Adipocyte (in vitro differentiated cells): ENCODE measurements around the gene KIAA1191.
A peak's percentile ranks its signal among the peaks of the same experiment; 100 is the strongest.

Experiments
- DNase-seq: peaks from one replicate; pipeline ENCODE4 v3.0.0-alpha.2; 2015; ENCODE audit warnings: low read depth
- H3K27me3 ChIP-seq: replicated peaks from 2 replicates; pipeline ENCODE4 v1.7.0; 2013; ENCODE audit warnings: mild to moderate bottlenecking, low read length, moderate library complexity; ENCODE audit not compliant: control insufficient read depth, insufficient read depth
- H3K36me3 ChIP-seq: 2 replicates; pipeline ENCODE4 v1.7.0; 2013; ENCODE audit warnings: low read length, mild to moderate bottlenecking, moderate library complexity; ENCODE audit not compliant: control insufficient read depth, insufficient read depth, severe bottlenecking
- H3K4me1 ChIP-seq: 2 replicates; pipeline ENCODE4 v1.7.0; 2013; ENCODE audit warnings: mild to moderate bottlenecking, low read length, moderate library complexity; ENCODE audit not compliant: control insufficient read depth, insufficient read depth
- H3K4me3 ChIP-seq: 2 replicates; pipeline ENCODE4 v1.7.0; 2013; ENCODE audit warnings: mild to moderate bottlenecking, low read length, moderate library complexity
- H3K9ac ChIP-seq: 2 replicates; pipeline ENCODE4 v1.7.0; 2013; ENCODE audit warnings: mild to moderate bottlenecking, low read length, moderate library complexity
- H3K9me3 ChIP-seq: 2 replicates; pipeline ENCODE4 v1.7.0; 2013; ENCODE audit warnings: mild to moderate bottlenecking, low read length, moderate library complexity; ENCODE audit not compliant: control insufficient read depth

The KIAA1191 gene

DNA sequence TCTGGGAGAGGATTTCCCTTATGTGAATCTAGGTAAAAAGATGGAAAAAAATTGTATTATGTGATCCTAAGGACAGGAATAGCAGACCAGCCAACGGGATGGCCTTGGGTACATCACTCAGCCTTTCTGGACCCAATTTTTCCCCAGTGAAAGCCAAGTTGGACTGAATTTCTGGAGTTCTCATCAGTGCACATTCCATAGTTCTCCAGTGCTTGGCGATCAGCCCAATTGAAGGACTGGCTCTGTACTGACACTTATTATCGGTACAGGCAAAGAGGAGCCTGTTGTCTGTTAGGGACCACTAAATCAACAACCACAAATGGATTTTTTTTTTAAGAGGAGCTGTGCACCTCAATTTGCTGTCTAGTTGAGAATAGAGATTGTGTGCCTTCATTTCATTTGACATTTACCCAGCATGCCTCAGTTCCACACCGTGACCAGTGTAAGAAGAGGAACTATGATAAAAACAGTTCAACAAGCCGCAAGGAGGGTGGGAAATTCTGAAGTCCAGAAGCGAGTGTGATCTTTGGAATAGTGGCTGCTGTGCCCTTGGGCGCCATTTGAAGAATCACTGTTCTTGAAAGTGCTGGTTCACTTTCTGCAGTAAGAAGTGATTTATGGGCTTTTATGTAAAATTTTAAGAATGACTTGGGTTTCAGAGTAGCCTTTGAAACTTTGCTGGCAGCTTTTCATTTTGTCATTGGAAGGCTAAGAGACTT lies 11.7 kb upstream of the KIAA1191 start:
- Histone ChIP-seq H3K9ac (no peak overlapping the region), H3K4me1 (peaks cover 13% of the 10 kb centered on the region), H3K36me3 (peaks cover 4% of the 10 kb centered on the region), H3K27me3 (no peaks in the 10 kb centered on the region), H3K4me3 (peak overlapping the region; percentile 10), H3K9me3 (no peaks in the 10 kb centered on the region)
- DNase-seq = no peak

DNA sequence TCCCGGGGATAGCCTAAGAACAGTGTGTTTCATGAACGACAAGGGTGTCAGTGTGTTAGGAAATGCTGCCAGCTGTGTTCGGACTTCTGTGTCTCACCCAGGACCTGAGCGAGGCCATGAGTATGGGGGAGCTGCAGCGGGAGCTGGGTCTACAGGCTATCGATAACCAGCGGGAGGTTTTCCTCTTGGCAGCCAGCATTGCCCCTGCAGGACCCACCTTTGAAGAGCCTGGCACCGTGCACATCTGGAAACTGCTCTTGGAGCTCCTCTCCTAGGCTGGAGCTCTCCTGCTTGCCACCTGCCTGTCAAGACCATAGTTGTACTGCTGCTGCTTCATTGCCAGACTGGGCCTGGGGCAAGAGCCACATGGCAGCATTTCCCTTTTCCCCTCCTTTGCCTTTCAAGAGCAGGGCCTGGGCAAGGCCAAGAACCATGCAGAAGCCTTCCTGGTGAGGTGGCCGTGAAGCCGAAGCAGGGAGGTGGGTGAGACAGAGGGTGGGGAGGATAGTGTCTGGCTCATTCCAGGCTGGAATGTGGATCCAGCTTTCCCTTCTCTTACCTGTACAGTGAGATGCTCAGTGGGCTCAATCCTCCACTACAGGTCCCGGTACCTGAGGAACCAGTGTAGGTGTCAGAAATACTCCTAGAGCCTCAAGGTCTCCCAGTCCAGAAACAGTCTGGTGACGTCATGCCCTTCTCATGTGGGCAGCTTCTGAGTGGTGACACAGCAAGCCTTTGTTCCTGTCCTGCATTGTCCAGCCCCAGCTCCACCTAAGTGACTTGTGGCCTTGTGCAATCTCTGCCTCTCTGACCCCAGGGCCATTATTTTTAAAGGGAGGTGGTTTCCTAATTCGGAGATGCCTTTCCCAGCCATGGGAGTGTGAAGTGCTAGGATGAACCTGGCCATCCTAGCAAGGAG lies 10.3 kb upstream of the KIAA1191 start:
- H3K27me3 ChIP-seq = no peaks in the 10 kb centered on the region
- H3K9ac ChIP-seq = no peak overlapping the region
- peaks cover 13% of the 10 kb centered on the region for H3K4me1 ChIP-seq
- no peak overlapping the region for H3K4me3 ChIP-seq
- H3K9me3 ChIP-seq = no peaks in the 10 kb centered on the region
- H3K36me3 ChIP-seq = peaks cover 4% of the 10 kb centered on the region
- DNase-seq = no peak

DNA sequence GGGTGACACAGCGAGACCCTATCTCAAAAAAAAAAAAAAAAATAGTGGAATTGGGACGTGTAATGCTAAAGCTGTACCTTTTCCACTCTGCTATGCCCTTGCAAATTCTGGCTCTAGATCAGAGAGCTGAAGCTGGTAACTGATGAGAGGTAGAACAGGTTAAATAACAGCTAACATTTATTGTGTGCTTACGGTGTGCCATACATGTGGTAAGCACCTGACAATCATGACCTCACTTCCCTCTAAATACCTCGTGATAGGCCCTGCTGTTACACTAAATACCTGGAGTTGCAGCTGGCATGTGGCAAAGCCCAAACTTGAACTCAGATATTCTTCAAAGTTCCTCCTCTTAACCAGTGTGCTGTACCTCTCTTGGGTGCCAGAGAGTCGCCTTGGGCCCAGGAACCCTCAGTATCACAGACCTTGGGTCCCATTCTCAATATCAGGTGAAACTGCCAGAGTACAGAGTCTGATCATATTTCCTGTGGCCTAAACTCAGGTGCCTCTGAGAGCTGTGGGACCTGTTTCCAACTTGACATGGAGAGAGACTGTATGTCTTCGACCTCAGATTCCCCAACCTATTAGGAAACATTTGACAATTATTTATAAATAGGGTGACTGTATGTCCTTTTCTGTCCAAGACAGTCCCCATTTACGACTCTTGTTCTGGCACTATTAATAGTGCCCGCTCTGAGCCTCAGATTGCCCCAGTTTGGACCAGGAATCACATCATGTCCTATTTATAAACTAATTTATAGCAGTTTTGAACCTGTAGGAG lies 8.6 kb upstream of the KIAA1191 start:
- Histone ChIP-seq H3K4me1 (peaks cover 18% of the 10 kb centered on the region), H3K27me3 (no peaks in the 10 kb centered on the region), H3K9me3 (no peaks in the 10 kb centered on the region), H3K9ac (no peak overlapping the region), H3K4me3 (no peak overlapping the region), H3K36me3 (peaks cover 4% of the 10 kb centered on the region)
- DNase-seq = no peak

DNA sequence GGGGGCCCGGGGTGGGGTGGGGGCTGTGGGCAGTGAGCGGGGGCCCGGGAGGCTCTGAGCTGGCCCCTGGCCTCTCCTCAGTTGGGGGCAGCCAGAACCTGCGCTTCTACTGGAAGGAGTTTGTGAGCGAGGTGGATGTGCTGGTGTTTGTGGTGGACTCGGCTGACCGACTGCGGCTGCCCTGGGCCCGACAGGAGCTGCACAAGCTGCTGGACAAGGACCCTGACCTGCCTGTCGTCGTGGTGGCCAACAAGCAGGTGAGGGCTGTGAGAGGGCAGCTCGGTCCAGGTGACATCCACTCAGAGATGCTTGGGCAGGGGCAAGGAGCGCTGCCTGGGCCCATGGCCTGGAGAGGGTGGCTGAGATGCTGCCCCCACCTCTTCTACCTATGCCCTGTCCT lies 7.2 kb upstream of the KIAA1191 start:
- DNase-seq = no peak
- H3K9me3 ChIP-seq = no peaks in the 10 kb centered on the region
- no peak overlapping the region for H3K4me3 ChIP-seq
- peaks cover 4% of the 10 kb centered on the region for H3K36me3 ChIP-seq
- no peak overlapping the region for H3K9ac ChIP-seq
- H3K4me1 ChIP-seq = peaks cover 20% of the 10 kb centered on the region
- no peaks in the 10 kb centered on the region for H3K27me3 ChIP-seq

DNA sequence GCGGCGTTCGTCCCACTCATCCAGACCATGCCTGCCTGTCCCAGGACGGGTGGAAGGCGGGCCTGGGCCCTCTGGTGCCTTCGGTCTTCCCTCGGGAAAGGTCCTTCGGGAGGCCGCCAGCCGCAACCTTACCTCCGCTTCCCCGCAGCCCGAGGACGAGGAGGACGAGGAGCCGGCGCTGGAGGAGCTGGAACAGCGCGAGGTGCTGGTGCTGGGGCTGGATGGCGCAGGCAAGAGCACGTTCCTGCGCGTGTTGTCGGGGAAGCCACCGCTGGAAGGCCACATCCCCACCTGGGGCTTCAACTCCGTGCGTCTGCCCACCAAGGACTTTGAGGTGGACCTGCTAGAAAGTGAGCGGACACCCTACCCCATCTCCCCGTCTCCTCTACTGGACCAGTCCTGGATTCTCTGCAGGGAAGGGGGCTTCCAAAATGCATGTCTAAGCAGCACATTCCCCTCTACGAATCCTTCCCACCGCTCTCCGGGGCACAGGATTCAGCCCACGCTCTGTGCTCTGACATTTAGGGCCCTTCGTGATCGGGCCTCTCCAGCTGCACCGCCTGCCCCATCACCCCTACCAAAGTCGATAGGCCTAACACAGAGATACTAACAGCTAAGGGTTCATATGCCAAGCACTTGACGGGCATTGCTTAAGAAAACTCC lies 4.8 kb upstream of the KIAA1191 start:
- no peak for DNase-seq
- Histone ChIP-seq H3K4me3 (peak overlapping the region; percentile 89), H3K36me3 (peaks cover 4% of the 10 kb centered on the region), H3K27me3 (no peaks in the 10 kb centered on the region), H3K4me1 (peaks cover 13% of the 10 kb centered on the region), H3K9ac (peak overlapping the region; percentile 89), H3K9me3 (no peaks in the 10 kb centered on the region)

DNA sequence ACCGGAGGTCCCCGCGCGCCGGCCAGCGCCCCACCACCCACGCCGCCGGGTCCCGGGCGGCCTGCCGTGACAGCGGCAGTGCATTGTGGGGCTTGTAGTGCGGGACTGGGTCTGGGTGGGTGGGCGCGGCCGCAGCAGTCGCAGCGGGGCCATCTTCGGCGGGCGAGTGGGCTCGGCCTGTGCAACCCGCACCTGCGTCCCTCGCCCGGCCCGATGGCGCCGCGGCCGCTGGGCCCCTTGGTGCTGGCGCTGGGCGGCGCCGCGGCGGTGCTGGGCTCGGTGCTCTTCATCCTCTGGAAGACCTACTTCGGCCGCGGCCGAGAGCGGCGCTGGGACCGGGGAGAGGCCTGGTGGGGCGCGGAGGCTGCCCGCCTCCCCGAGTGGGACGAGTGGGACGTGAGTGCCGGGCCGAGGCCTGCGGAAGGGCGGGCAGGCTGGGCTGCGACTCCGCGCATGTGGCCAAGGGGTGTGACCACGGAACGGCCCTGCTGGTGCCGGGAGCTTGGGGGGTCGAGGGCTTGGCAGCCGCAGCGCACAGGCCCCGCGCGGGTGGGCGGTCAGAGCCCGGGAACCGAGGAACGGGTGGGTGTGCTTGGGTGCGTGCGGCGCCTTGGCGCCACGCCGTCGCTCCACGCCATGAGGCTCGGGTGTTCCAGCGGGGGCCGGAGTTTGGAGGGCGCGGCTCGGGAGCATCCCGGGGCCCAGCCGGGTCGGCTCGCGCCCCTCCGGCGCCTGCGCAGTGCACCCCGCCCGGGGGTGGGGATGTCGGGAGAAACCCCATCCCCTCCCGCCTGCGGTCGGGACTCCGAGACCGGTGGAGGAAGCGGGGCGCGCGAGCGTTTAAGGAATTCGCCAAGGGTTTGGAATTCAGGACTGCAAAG lies 4.0 kb upstream of the KIAA1191 start, which contains the start of gene ARL10:
ARL10 (plus strand) TSS at position 137 of the 881 bp plus-strand sequence; CDS start at position 214, 77 bp downstream.
- H3K4me1 ChIP-seq = peaks cover 13% of the 10 kb centered on the region
- no peaks in the 10 kb centered on the region for H3K9me3 ChIP-seq
- H3K9ac ChIP-seq = peak within 1 kb of the TSS; percentile 89
- peak within 1 kb of the TSS; percentile 89 for H3K4me3 ChIP-seq
- H3K27me3 ChIP-seq = no peaks in the 10 kb centered on the region
- H3K36me3 ChIP-seq = peaks cover 4% of the 10 kb centered on the region
- peak; percentile 84 for DNase-seq

DNA sequence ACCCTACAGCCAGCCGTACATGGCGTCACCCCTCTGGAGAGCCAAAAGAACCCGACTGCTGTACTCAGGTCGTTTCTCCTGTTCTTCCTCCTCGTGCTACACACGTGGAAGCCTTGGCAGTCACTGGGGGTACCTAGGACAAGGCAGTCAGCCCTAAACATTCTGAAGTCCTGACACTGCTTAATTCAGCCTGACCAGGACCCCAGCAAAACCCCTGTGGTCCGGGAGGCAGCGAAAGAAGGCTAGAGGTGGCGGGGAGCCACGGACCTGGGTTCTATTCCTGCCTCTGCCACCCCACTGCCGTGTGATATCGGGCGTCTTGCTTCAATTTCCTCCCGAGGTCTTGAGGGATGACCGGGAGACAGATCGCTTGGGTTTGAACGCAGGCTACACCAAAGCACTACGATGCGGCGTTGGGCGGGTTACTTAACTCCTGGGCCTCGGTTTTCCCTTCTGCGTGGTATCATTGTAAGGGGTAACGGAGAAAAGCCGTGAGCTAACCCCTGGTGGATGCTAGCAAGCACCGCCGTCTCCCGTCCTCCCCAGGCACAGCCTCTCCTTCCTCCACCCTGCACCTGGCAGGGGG lies 3.3 kb upstream of the KIAA1191 start:
- H3K36me3 ChIP-seq = peaks cover 4% of the 10 kb centered on the region
- no peak for DNase-seq
- H3K4me3 ChIP-seq = peak overlapping the region; percentile 89
- peak overlapping the region; percentile 89 for H3K9ac ChIP-seq
- no peaks in the 10 kb centered on the region for H3K27me3 ChIP-seq
- H3K9me3 ChIP-seq = no peaks in the 10 kb centered on the region
- peaks cover 14% of the 10 kb centered on the region for H3K4me1 ChIP-seq

DNA sequence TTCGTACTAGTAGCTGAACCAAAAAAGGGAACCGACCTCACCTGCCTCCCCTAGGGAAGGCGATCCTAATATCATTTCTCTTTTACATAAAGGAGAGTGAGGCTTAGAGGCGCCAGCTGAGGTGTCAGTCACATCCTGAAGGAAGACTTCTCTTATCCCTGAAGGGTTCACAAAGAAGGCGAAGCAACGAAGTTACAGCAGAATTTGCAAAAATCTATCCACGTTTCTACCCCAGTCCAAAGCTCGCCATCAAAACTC lies 598 bp upstream of the KIAA1191 start:
- H3K27me3 ChIP-seq = no peaks in the 10 kb centered on the region
- H3K4me3 ChIP-seq = peak overlapping the region; percentile 94
- H3K36me3 ChIP-seq = peaks cover 5% of the 10 kb centered on the region
- H3K9me3 ChIP-seq = no peaks in the 10 kb centered on the region
- peaks cover 18% of the 10 kb centered on the region for H3K4me1 ChIP-seq
- no peak for DNase-seq
- H3K9ac ChIP-seq = peak overlapping the region; percentile 96

DNA sequence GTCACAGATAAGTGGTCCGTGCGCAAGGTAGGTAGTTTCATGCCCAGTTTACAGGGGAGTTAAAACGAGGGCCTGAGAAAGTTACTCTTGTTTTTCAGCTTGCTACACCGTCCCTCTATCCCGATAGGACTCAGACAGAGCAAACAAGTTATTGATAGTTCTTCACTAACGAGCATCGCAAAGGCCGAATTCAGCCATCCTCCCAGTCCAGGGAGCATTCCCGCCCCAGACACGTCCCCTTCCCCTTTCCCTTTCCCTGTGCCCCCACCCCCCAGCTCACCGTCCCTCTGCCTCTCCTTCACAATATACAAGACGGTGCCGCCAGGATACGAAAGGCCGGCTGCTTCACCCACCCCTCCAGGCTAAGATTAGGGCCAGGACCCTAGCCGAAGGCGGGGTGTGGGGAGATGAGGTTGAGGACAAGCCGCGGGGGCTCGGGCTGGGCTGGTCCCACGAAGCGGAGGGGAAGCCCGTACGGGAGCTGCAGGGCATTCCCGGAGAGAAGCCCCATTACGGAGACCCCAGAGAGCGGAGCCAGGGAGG lies 599 bp downstream of the KIAA1191 start:
- Histone ChIP-seq H3K9me3 (no peaks in the 10 kb centered on the region), H3K4me1 (peaks cover 13% of the 10 kb centered on the region), H3K27me3 (no peaks in the 10 kb centered on the region), H3K36me3 (peaks cover 15% of the 10 kb centered on the region), H3K4me3 (peak overlapping the region; percentile 94), H3K9ac (peak overlapping the region; percentile 96)
- peak; percentile 55 for DNase-seq

DNA sequence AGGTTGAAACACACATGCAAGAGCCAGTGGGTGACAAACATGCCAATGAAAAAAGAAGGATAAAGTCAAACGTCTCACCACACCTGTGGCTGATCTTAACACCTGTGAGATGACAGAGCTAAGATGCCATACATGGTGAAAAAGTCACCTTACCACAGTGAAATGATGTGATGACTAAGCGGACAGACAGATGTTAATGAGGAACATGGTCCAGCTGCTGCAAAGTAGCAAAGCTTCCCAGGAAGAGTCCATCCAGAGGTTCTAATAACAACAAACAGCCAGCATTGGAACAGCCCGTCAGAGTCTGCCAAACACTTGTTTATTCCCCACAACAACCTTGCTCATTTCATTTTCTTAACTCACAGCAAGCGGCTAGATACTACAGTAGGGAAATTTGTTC lies 1.9 kb downstream of the KIAA1191 start:
- no peaks in the 10 kb centered on the region for H3K9me3 ChIP-seq
- H3K36me3 ChIP-seq = peaks cover 20% of the 10 kb centered on the region
- DNase-seq = no peak
- H3K4me1 ChIP-seq = peaks cover 9% of the 10 kb centered on the region
- no peaks in the 10 kb centered on the region for H3K27me3 ChIP-seq
- H3K4me3 ChIP-seq = peak overlapping the region; percentile 37
- no peak overlapping the region for H3K9ac ChIP-seq
